Measurements from ENCODE around the gene CFAP69.

DNA sequence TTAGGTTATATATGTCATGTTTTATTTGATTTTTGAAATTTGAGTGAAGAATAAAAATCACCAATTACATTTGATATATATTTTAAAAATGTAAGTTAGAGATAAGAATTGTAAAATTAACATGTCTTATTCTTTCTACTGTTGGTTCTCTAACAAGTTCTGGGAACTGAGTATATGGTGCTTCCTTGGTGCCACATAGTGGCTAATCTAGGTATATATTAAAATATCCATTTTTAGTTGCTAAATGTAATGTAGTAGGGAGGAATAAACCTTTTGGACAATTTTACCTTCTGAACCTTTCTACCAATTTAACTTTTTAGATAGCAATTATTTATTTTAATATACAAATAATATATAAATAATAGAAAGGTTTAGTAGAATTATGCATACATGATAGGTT lies 17.5 kb downstream of the CFAP69 start:
- TF ChIP-seq, protein P1, sequence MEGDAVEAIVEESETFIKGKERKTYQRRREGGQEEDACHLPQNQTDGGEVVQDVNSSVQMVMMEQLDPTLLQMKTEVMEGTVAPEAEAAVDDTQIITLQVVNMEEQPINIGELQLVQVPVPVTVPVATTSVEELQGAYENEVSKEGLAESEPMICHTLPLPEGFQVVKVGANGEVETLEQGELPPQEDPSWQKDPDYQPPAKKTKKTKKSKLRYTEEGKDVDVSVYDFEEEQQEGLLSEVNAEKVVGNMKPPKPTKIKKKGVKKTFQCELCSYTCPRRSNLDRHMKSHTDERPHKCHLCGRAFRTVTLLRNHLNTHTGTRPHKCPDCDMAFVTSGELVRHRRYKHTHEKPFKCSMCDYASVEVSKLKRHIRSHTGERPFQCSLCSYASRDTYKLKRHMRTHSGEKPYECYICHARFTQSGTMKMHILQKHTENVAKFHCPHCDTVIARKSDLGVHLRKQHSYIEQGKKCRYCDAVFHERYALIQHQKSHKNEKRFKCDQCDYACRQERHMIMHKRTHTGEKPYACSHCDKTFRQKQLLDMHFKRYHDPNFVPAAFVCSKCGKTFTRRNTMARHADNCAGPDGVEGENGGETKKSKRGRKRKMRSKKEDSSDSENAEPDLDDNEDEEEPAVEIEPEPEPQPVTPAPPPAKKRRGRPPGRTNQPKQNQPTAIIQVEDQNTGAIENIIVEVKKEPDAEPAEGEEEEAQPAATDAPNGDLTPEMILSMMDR (conservative IDR thresholded peaks at IDR 0.05 in 1 of 2, IDR thresholded peaks at IDR 0.05 in 1 of 2; ENCODE audit: low read depth in 1 of 2, low read length in 2 of 2), result peak; percentile 32 to 46
- TF ChIP-seq EZH2 (IDR thresholded peaks at IDR 0.05; ENCODE audit: low read length, missing control alignments), result no peak
